GM12878 (cell line): ENCODE data around the gene UBASH3B. TPM values are rescaled to one million over a fixed set of nuclear protein-coding genes. Genes with fewer than 3 reads are reported as not detected.

Experiments
- ATAC-seq: fragments of 200-7000 bp; cut with Tn5 transposase; 3 replicates; pipeline ENCODE4 v1.9.1; 2020; ENCODE audit warnings: mild to moderate bottlenecking, moderate library complexity
- BruUV-seq: library from RNA; stranded (reverse); fragments of 400-500 nt; replicated peaks from 2 replicates; lab custom pipeline; 2021; lab: Mats Ljungman, UMichigan
- CTCF ChIA-PET: fragments of 300-600 bp; sonication (Branson Sonifier 250); formaldehyde crosslinking; extraction: SDS; loops from one replicate; lab custom pipeline; 2021; ENCODE audit warnings: inconsistent platforms; lab: Yijun Ruan, JAX
- POLR2A ChIA-PET: fragments of 350-600 bp; formaldehyde crosslinking; extraction: SDS; loops from one replicate; lab custom pipeline; 2021; ENCODE audit warnings: inconsistent platforms; lab: Charles Lee
- RAD21 ChIA-PET: fragments of 300-600 bp; sonication (Branson Sonifier 250); formaldehyde crosslinking; loops from one replicate; lab custom pipeline; 2023; ENCODE audit warnings: antibody characterized with exemption; ENCODE audit not compliant: unreplicated experiment; lab: Charles Lee
- SMC1A ChIA-PET: fragments of 300-600 bp; sonication (Branson Sonifier 250); formaldehyde crosslinking; loops from one replicate; lab custom pipeline; 2023; ENCODE audit not compliant: unreplicated experiment, uncharacterized antibody; lab: Charles Lee
- DNase-seq: peaks from one replicate; pipeline ENCODE4 v3.0.0-alpha.2; 2011; ENCODE audit warnings: low read depth, low spot score
- FAIRE-seq: peaks from 3 replicates; lab custom pipeline; 2011; peaks lifted over from hg19 to GRCh38; lab: Jason Lieb, UNC
- H2AFZ ChIP-seq: 2 replicates; pipeline ENCODE4 v1.6.0; 2011; ENCODE audit warnings: low read depth, low read length, control low read depth; ENCODE audit not compliant: control insufficient read depth
- H3K27ac ChIP-seq: 2 replicates; pipeline ENCODE4 v1.5.1; 2011; ENCODE audit warnings: control low read depth; ENCODE audit not compliant: control insufficient read depth, insufficient read depth
- H3K27me3 ChIP-seq, 2 experiments: replicated peaks in 1 of 2; 2 replicates each; pipeline versions ENCODE4 v1.6.0 to v1.6.1; 2011; ENCODE audit warnings: low read length in 1 of 2; ENCODE audit not compliant: control insufficient read depth in 2 of 2, insufficient read depth in 2 of 2
- H3K36me3 ChIP-seq, 2 experiments: 2 replicates each; pipeline ENCODE4 v1.5.1; 2011; ENCODE audit warnings: low read length in 1 of 2; ENCODE audit not compliant: control insufficient read depth in 2 of 2, insufficient read depth in 2 of 2
- H3K4me1 ChIP-seq: 2 replicates; pipeline ENCODE4 v1.6.1; 2011; ENCODE audit warnings: mild to moderate bottlenecking, low read length, moderate library complexity, mixed read lengths; ENCODE audit not compliant: control insufficient read depth, insufficient read depth
- H3K4me2 ChIP-seq: 2 replicates; pipeline ENCODE4 v1.6.0; 2011; ENCODE audit warnings: control low read depth; ENCODE audit not compliant: control insufficient read depth, insufficient read depth
- H3K4me3 ChIP-seq: fragments of 200-600 bp; sonication (generic); 2 replicates; pipeline ENCODE4 v1.5.1; 2016
- H3K79me2 ChIP-seq: 2 replicates; pipeline ENCODE4 v1.6.0; 2011; ENCODE audit warnings: low read length; ENCODE audit not compliant: control insufficient read depth, insufficient read depth
- H3K9ac ChIP-seq: 2 replicates; pipeline ENCODE4 v1.8.0; 2011; ENCODE audit warnings: low read length, control low read depth, mixed read lengths; ENCODE audit not compliant: control insufficient read depth, insufficient read depth
- H3K9me3 ChIP-seq: replicated peaks from 3 replicates; pipeline ENCODE4 v1.5.1; 2011; ENCODE audit warnings: mild to moderate bottlenecking, low read length; ENCODE audit not compliant: control insufficient read depth, insufficient read depth
- H4K20me1 ChIP-seq: 2 replicates; pipeline ENCODE4 v1.6.0; 2011; ENCODE audit not compliant: control insufficient read depth, insufficient read depth
- CTCF ChIP-seq, 3 experiments: IDR thresholded peaks in 2 of 3; conservative IDR thresholded peaks in 1 of 3; 2 replicates each; pipeline ENCODE4 v1.5.1; 2011; ENCODE audit warnings: low read depth in 3 of 3, low read length in 3 of 3, mild to moderate bottlenecking in 3 of 3, control low read depth in 2 of 3, moderate library complexity in 2 of 3, inconsistent platforms in 1 of 3, mixed read lengths in 1 of 3; ENCODE audit not compliant: control insufficient read depth in 2 of 3, insufficient read depth in 1 of 3; ENCODE audit errors: extremely low read depth in 1 of 3
- IRF4 ChIP-seq: IDR thresholded peaks from 2 replicates; pipeline ENCODE4 v1.6.1; 2011; ENCODE audit warnings: low read depth, low read length
- MYB ChIP-seq: fragments of 150-350 bp; IDR thresholded peaks from 2 replicates; pipeline ENCODE4 v1.6.1; 2014; ENCODE audit warnings: mild to moderate bottlenecking, low read depth, low read length, borderline replicate concordance
- TARDBP ChIP-seq: IDR thresholded peaks from 2 replicates; pipeline ENCODE4 v1.6.1; 2016; ENCODE audit warnings: borderline replicate concordance
- in situ Hi-C: fragments of 300-500 bp; cut with MboI; formaldehyde crosslinking; loops from 9 replicates; pipeline ENCODE4 v1.14.3; 2018; ENCODE audit warnings: mixed read lengths
- intact Hi-C: fragments of 100-400 bp; cut with micrococcal nuclease; formaldehyde crosslinking; loops from one replicate; pipeline ENCODE4 v1.14.2; 2022; ENCODE audit not compliant: unreplicated experiment
- polyA plus RNA-seq, 11 experiments: library from polyadenylated mRNA; depleted of rRNA in 4 of 11; unstranded in 6 of 11; stranded (reverse) in 5 of 11; fragments of >200 nt; fragmentation: Nextera tagmentation in 4 of 11; fragmentation: Illumina TruSeq in 1 of 11; extraction: Ambion mirVana in 4 of 11; extraction: Trizol in 1 of 11; gene quantifications; 1 replicate in 1 of 11; 2 replicates in 10 of 11; pipeline versions ENCODE4 v1.2.1 to v1.2.3, GENCODE V29; 2011 to 2016; ENCODE audit warnings: inconsistent platforms in 2 of 11, missing spikeins in 2 of 11, low read depth in 1 of 11
- total RNA-seq, 4 experiments: library from RNA; depleted of rRNA in 3 of 4; stranded (reverse); fragments of >200 nt in 3 of 4; fragmentation: Illumina TruSeq in 1 of 4; extraction: Trizol in 1 of 4; gene quantifications; 2 replicates each; pipeline versions ENCODE4 v1.2.1 to v1.2.3, GENCODE V29; 2013 to 2021

Gene UBASH3B
- total and polyA plus RNA-seq, 10 of the 15 experiments (the other 5 are each of a cell fraction or from before 2014, with no cell fraction given): 0.18 to 3.3 (median 0.57) TPM

- no peak for TF ChIP-seq CTCF (IDR thresholded peaks at IDR 0.05 in 2 of 3, conservative IDR thresholded peaks at IDR 0.05 in 1 of 3; ENCODE audit: control insufficient read depth in 2 of 3, extremely low read depth in 1 of 3, insufficient read depth in 1 of 3, low read depth in 3 of 3, low read length in 3 of 3)
- no peak for TF ChIP-seq IRF4
- TF ChIP-seq MYB: no peak
Measured at GRCh38 chr11:122833846-122834464, 178.4 kb downstream of the UBASH3B start (continued).

GRCh38 chr11:122836916-122837315 is 181.4 kb downstream of the UBASH3B start:
- H3K4me3 ChIP-seq: no peak overlapping the region
- H3K9ac ChIP-seq: no peak overlapping the region
- intact Hi-C loops: no loop called here
- SMC1A ChIA-PET: interaction anchor here (1.6 to 5.6 kb wide), 7 partner anchors 12 to 45 kb away, joined by 6 to 138 read pairs (median 26); no protein-coding TSS in a partner anchor
- no peaks in the 10 kb centered on the region for H3K4me1 ChIP-seq
- no peaks in the 10 kb centered on the region for H3K79me2 ChIP-seq
- no peak for ATAC-seq
- BruUV-seq: no TSS peak
- no peaks in the 10 kb centered on the region for H3K9me3 ChIP-seq
- no peaks in the 10 kb centered on the region for H4K20me1 ChIP-seq
- RAD21 ChIA-PET: interaction anchor here (1.4 to 5.4 kb wide), 4 partner anchors 12 to 22 kb away, joined by 4 to 74 read pairs (median 13); no protein-coding TSS in a partner anchor
- no peak for TF ChIP-seq TARDBP
- TF ChIP-seq, all 136 proteins: peak for 0
- no peak for DNase-seq
- no peak for FAIRE-seq
- Histone ChIP-seq H3K27me3 (no peaks in the 10 kb centered on the region), H3K27ac (no peak overlapping the region), H2AFZ (no peak overlapping the region), H3K36me3 (no peaks in the 10 kb centered on the region), H3K4me2 (no peak overlapping the region)
- in situ Hi-C loops: no loop called here
- ChIA-PET POLR2A (interaction anchor here (1.5 kb wide), 1 partner anchor 8 kb away, joined by 6 read pairs; no protein-coding TSS in a partner anchor), CTCF (interaction anchor here (0.9 to 5.4 kb wide), 7 partner anchors 10 to 73 kb away, joined by 3 to 108 read pairs (median 15); no protein-coding TSS in a partner anchor)
